ENCODE data around the gene EYS. TPM values are rescaled to one million over a fixed set of nuclear protein-coding genes. Genes with fewer than 3 reads are reported as not detected.

EYS gene
- total RNA-seq, 1 donor from 2014 or later: 0.08 TPM

GRCh38 chr6:64103480-64103879 is 1603.5 kb downstream of the EYS start:
- no peak for TF ChIP-seq CTCF (IDR thresholded peaks at IDR 0.05; ENCODE audit: borderline replicate concordance)
- H3K36me3 ChIP-seq: no peaks in the 10 kb centered on the region
- H3K9me3 ChIP-seq (replicated peaks): peaks cover 5% of the 10 kb centered on the region
- H3K27me3 ChIP-seq (ENCODE audit: low read depth): no peaks in the 10 kb centered on the region
- no peak for DNase-seq
- intact Hi-C loops (cut with micrococcal nuclease): no loop called here
- H3K4me1 ChIP-seq: no peaks in the 10 kb centered on the region
- H3K27ac ChIP-seq (replicated peaks): no peak overlapping the region
- H3K4me3 ChIP-seq: no peak overlapping the region

DNA sequence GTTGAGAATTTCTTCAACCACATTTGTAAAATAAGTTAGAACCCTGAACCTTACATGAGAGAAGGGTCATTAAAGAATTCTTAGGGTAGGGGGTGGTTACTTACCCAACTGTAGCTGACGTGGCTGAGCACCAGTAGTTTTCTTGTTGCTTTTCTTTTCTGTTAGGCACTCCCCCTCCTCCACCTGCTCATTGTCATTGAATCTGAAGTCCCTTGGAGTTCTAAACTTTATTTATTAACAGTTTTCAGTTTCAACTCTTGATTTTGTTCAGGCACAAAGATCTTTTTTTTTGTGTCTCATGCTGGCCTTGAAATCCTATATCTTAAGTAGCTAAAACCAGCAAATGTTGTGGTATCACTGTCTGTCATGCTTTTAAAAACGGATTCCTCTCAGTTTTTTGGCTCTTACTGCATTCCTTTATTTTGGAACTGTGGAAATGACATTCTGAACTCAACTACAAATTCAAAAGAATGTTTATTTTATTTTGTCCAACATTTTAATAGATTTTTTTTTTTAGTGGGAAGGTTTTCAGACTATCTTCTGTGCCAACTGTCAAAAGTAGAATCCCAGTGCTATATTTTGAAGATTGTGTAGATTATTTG is 1606.2 kb downstream of the EYS start:
- Histone ChIP-seq H3K27ac (replicated peaks) (no peak overlapping the region), H3K27me3 (ENCODE audit: low read depth) (no peaks in the 10 kb centered on the region), H3K4me3 (no peak overlapping the region), H3K9me3 (replicated peaks) (peaks cover 11% of the 10 kb centered on the region), H3K36me3 (no peaks in the 10 kb centered on the region), H3K4me1 (no peaks in the 10 kb centered on the region)
- intact Hi-C loops (cut with micrococcal nuclease): no loop called here
- no peak for TF ChIP-seq CTCF (IDR thresholded peaks at IDR 0.05; ENCODE audit: borderline replicate concordance)
- no peak for DNase-seq

- Histone ChIP-seq H3K36me3 (no peaks in the 10 kb centered on the region), H3K27ac (replicated peaks) (no peak overlapping the region), H3K9me3 (replicated peaks) (peaks cover 35% of the 10 kb centered on the region), H3K27me3 (ENCODE audit: low read depth) (no peaks in the 10 kb centered on the region), H3K4me1 (no peaks in the 10 kb centered on the region), H3K4me3 (no peak overlapping the region)
- DNase-seq: no peak
- TF ChIP-seq CTCF (IDR thresholded peaks at IDR 0.05; ENCODE audit: borderline replicate concordance): no peak
- intact Hi-C loops (cut with micrococcal nuclease): no loop called here
Measured at GRCh38 chr6:64090352-64090751, 1616.7 kb downstream of the EYS start.

GRCh38 chr6:64085126-64085525 is 1621.9 kb downstream of the EYS start:
- Histone ChIP-seq H3K9me3 (replicated peaks) (peaks cover 1% of the 10 kb centered on the region), H3K36me3 (no peaks in the 10 kb centered on the region), H3K27me3 (ENCODE audit: low read depth) (no peaks in the 10 kb centered on the region), H3K4me1 (no peaks in the 10 kb centered on the region), H3K27ac (replicated peaks) (no peak overlapping the region), H3K4me3 (no peak overlapping the region)
- intact Hi-C loops (cut with micrococcal nuclease): no loop called here
- no peak for TF ChIP-seq CTCF (IDR thresholded peaks at IDR 0.05; ENCODE audit: borderline replicate concordance)
- no peak for DNase-seq

DNA sequence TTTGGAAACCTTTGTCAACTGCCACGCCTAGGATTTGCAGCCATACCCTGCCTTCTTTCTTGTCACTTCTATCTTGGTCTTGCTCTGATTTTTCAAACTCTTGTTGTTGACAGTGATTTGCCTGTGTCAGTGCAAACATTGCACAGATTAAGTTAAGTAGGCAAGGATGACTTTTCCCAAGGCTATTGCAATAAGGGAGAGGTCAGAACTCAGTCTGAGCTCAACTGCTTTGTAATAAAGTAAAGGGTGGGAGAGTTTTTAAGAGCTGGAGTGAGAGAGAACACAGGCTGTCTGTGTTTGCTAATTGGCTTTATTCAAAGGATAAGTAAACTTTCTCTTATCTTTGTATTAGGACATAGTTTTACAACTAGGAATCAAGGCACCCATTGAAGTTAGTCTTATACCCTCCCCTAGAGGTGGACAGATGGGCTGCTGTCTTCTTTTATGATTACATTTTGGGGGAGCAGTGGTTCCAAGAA is 1622.8 kb downstream of the EYS start:
- intact Hi-C loops (cut with micrococcal nuclease): no loop called here

More for the DNA sequence above, 1622.8 kb downstream of the EYS start:
- no peak for TF ChIP-seq CTCF (IDR thresholded peaks at IDR 0.05; ENCODE audit: borderline replicate concordance)
- no peak for DNase-seq
- Histone ChIP-seq H3K4me1 (no peaks in the 10 kb centered on the region), H3K4me3 (no peak overlapping the region), H3K27ac (replicated peaks) (no peak overlapping the region), H3K36me3 (no peaks in the 10 kb centered on the region), H3K9me3 (replicated peaks) (no peaks in the 10 kb centered on the region), H3K27me3 (ENCODE audit: low read depth) (no peaks in the 10 kb centered on the region)

All from left ventricle myocardium inferior (tissue), 1 donor.